Measurements from ENCODE around the gene TTC31.

Gene TTC31

GRCh38 chr2:74471332-74472065 lies 11.4 kb upstream of the TTC31 start:
- peak overlapping the region; percentile 97 for H3K27ac ChIP-seq
- no peak for TF ChIP-seq CTCF (conservative IDR thresholded peaks at IDR 0.05)

- peak within 1 kb of the TSS; percentile 97 for H3K27ac ChIP-seq
- TF ChIP-seq CTCF (conservative IDR thresholded peaks at IDR 0.05), result no peak
Observed at GRCh38 chr2:74472086-74472944, 10.6 kb upstream of the TTC31 start, which contains the start of gene MRPL53. TSS of gene MRPL53 (minus strand) at chr2:74472680. CDS start at chr2:74472660, 20 bp downstream.

GRCh38 chr2:74472945-74473258 lies 10.0 kb upstream of the TTC31 start:
- peak overlapping the region; percentile 97 for H3K27ac ChIP-seq

GRCh38 chr2:74474481-74474880 lies 8.4 kb upstream of the TTC31 start:
- TF ChIP-seq CTCF (conservative IDR thresholded peaks at IDR 0.05), result no peak
- H3K27ac ChIP-seq, result no peak overlapping the region

More at GRCh38 chr2:74472945-74473258, 10.0 kb upstream of the TTC31 start:
- TF ChIP-seq CTCF (conservative IDR thresholded peaks at IDR 0.05), result no peak

- TF ChIP-seq CTCF (conservative IDR thresholded peaks at IDR 0.05), result no peak
- H3K27ac ChIP-seq, result no peak overlapping the region
Observed at GRCh38 chr2:74474899-74475298, 8.0 kb upstream of the TTC31 start.

- no peak for TF ChIP-seq CTCF (conservative IDR thresholded peaks at IDR 0.05)
- H3K27ac ChIP-seq, result peak overlapping the region; percentile 86
Observed at GRCh38 chr2:74481431-74481830, 1.4 kb upstream of the TTC31 start.

- no peak for TF ChIP-seq CTCF (conservative IDR thresholded peaks at IDR 0.05)
Observed at GRCh38 chr2:74481961-74482800, 700 bp upstream of the TTC31 start.

GRCh38 chr2:74483675-74484164 lies 839 bp downstream of the TTC31 start:
- peak overlapping the region; percentile 86 for H3K27ac ChIP-seq

More at GRCh38 chr2:74481961-74482800, 700 bp upstream of the TTC31 start:
- H3K27ac ChIP-seq, result peak overlapping the region; percentile 86
